GM19035 (cell line): Measurements from ENCODE around the gene ATP10A.

ENCODE experiments used
- ATAC-seq: cut with Tn5 transposase; IDR thresholded peaks from one replicate; pipeline ENCODE4 v1.9.1; 2021; ENCODE audit not compliant: unreplicated experiment

Gene ATP10A

DNA sequence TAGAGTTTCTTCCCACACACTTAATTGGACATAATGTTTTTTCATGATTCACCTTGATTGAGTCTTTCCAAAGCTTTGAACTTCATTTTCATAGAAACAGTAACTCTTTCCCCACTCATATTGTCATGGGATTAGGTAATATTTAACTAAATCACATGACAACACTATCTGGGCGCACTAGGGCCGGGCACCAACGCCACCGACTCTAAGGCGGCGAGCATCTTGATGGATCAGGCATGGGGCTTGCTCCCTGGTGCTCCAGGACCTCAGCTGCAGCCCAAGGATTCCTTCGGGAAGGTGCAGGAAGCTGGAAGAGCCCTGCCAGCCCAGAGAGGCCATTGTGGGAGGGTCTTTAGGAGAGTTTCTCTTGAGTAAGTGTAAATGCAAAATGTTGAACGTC is 231.2 kb downstream of the ATP10A start:
- ATAC-seq: no peak
